SK-N-SH (cell line): ENCODE measurements around the gene C11orf86. TPM values are rescaled to one million over a fixed set of nuclear protein-coding genes. Genes with fewer than 3 reads are reported as not detected.

Source experiments
- CTCF ChIA-PET: fragments of 300-600, 350-600 bp; formaldehyde crosslinking; extraction: SDS; loops from one replicate; lab custom pipeline; 2021; lab: Yijun Ruan, JAX
- POLR2A ChIA-PET: fragments of 350-600 bp; sonication (Branson Sonifier 250); formaldehyde crosslinking; extraction: SDS; loops from one replicate; lab custom pipeline; 2020; ENCODE audit warnings: antibody characterized with exemption, inconsistent platforms; lab: Yijun Ruan, JAX
- DNase-seq: peaks from one replicate; pipeline ENCODE4 v3.0.0; 2012
- H2AFZ ChIP-seq: fragments of 200-600 bp; sonication (generic); 2 replicates; pipeline ENCODE4 v1.8.1; 2016; ENCODE audit warnings: antibody characterized with exemption, mild to moderate bottlenecking, low read depth
- H3F3A ChIP-seq: fragments of 200-600 bp; sonication (generic); replicated peaks from 2 replicates; pipeline ENCODE3; 2016; ENCODE audit warnings: antibody characterized with exemption, mild to moderate bottlenecking; ENCODE audit not compliant: insufficient read depth
- H3K27ac ChIP-seq, 2 experiments: fragments of 200-500 bp in 1 of 2; fragments of 200-600 bp in 1 of 2; sonication (Bioruptor generic) in 1 of 2; sonication (generic), shearing (Covaris generic) in 1 of 2; 2 replicates each; pipeline versions ENCODE4 v1.5.1 to v1.6.1; 2014 to 2016; ENCODE audit warnings: low read depth in 2 of 2, inconsistent platforms in 1 of 2, low read length in 1 of 2, mild to moderate bottlenecking in 1 of 2, mixed read lengths in 1 of 2
- H3K27me3 ChIP-seq: fragments of 200-600 bp; sonication (generic), shearing (Covaris generic); 2 replicates; pipeline ENCODE4 v1.6.1; 2016; ENCODE audit warnings: mixed run types; ENCODE audit not compliant: insufficient read depth
- H3K36me3 ChIP-seq, 2 experiments: fragments of 200-500 bp in 1 of 2; fragments of 200-600 bp in 1 of 2; sonication (Bioruptor generic) in 1 of 2; sonication (generic) in 1 of 2; replicated peaks in 1 of 2; 2 replicates each; pipeline versions ENCODE3 to v1.5.1; 2014 to 2016; ENCODE audit warnings: low read length in 1 of 2, mild to moderate bottlenecking in 1 of 2; ENCODE audit not compliant: insufficient read depth in 2 of 2, control insufficient read depth in 1 of 2
- H3K4me1 ChIP-seq, 2 experiments: fragments of 200-500 bp in 1 of 2; fragments of 200-600 bp in 1 of 2; sonication (Bioruptor generic) in 1 of 2; sonication (generic), shearing (Covaris generic) in 1 of 2; 2 replicates each; pipeline versions ENCODE4 v1.5.1 to v1.6.1; 2014 to 2016; ENCODE audit warnings: low read depth in 1 of 2, low read length in 1 of 2, mixed run types in 1 of 2; ENCODE audit not compliant: insufficient read depth in 2 of 2, control insufficient read depth in 1 of 2
- H3K4me2 ChIP-seq: fragments of 200-600 bp; sonication (generic), shearing (Covaris generic); 2 replicates; pipeline ENCODE4 v1.6.1; 2017; ENCODE audit warnings: mixed run types
- H3K4me3 ChIP-seq, 2 experiments: fragments of 200-500 bp in 1 of 2; fragments of 200-600 bp in 1 of 2; sonication (Bioruptor generic) in 1 of 2; sonication (generic), shearing (Covaris generic) in 1 of 2; 2 replicates each; pipeline versions ENCODE4 v1.5.1 to v1.8.1; 2014 to 2016; ENCODE audit warnings: low read depth in 2 of 2, inconsistent platforms in 1 of 2, low read length in 1 of 2, mild to moderate bottlenecking in 1 of 2, mixed read lengths in 1 of 2, moderate library complexity in 1 of 2
- H3K79me2 ChIP-seq: fragments of 200-600 bp; sonication (generic); 2 replicates; pipeline ENCODE4 v1.8.1; 2017; ENCODE audit warnings: mild to moderate bottlenecking; ENCODE audit not compliant: insufficient read depth
- H3K9ac ChIP-seq: fragments of 200-600 bp; sonication (generic); 2 replicates; pipeline ENCODE4 v1.6.1; 2017; ENCODE audit warnings: mixed run types
- H3K9me2 ChIP-seq: fragments of 200-600 bp; sonication (generic); 2 replicates; pipeline ENCODE4 v1.6.1; 2017; ENCODE audit warnings: mixed run types
- H3K9me3 ChIP-seq: fragments of 200-600 bp; sonication (generic); 2 replicates; pipeline ENCODE4 v1.6.1; 2017; ENCODE audit warnings: mixed run types, mild to moderate bottlenecking, moderate library complexity
- H4K20me1 ChIP-seq: fragments of 200-600 bp; sonication (generic); 2 replicates; pipeline ENCODE4 v1.6.1; 2017; ENCODE audit warnings: mild to moderate bottlenecking, mixed run types; ENCODE audit not compliant: insufficient read depth
- CHD2 ChIP-seq: fragments of 150-350 bp; IDR thresholded peaks from 2 replicates; pipeline ENCODE4 v1.6.1; 2018; ENCODE audit warnings: low read length; ENCODE audit not compliant: partially characterized antibody
- EP300 ChIP-seq, 2 experiments: IDR thresholded peaks; 2 replicates each; pipeline versions ENCODE4 v1.4.0 to v1.6.1; 2012; ENCODE audit warnings: borderline replicate concordance in 1 of 2, low read depth in 1 of 2, low read length in 1 of 2
- GABPA ChIP-seq: IDR thresholded peaks from 2 replicates; pipeline ENCODE4 v1.4.0; 2012; ENCODE audit warnings: low read depth, mild to moderate bottlenecking
- GATA2 ChIP-seq: sonication (generic); formaldehyde crosslinking; IDR thresholded peaks from 2 replicates; pipeline ENCODE4 v1.5.0; 2020; ENCODE audit warnings: mild to moderate bottlenecking, missing genetic modification reagents
- MXI1 ChIP-seq: IDR thresholded peaks from 2 replicates; pipeline ENCODE4 v1.6.1; 2012; ENCODE audit warnings: mild to moderate bottlenecking, low read depth, low read length, improper control_type of control experiment
- NFIC ChIP-seq: IDR thresholded peaks from 2 replicates; pipeline ENCODE4 v1.4.0; 2012; ENCODE audit warnings: borderline replicate concordance
- POLR2AphosphoS5 ChIP-seq: IDR thresholded peaks from 2 replicates; pipeline ENCODE4 v1.6.1; 2012; ENCODE audit warnings: low read depth, low read length
- RAD21 ChIP-seq: IDR thresholded peaks from 2 replicates; pipeline ENCODE4 v1.6.1; 2012; ENCODE audit warnings: mild to moderate bottlenecking, low read length
- RCOR1 ChIP-seq: fragments of 150-350 bp; IDR thresholded peaks from 2 replicates; pipeline ENCODE4 v1.6.1; 2017; ENCODE audit warnings: antibody characterized with exemption, low read length
- TAF1 ChIP-seq: IDR thresholded peaks from 2 replicates; pipeline ENCODE4 v1.6.1; 2012; ENCODE audit warnings: low read depth, mild to moderate bottlenecking, low read length, moderate library complexity, borderline replicate concordance
- YY1 ChIP-seq: IDR thresholded peaks from 2 replicates; pipeline ENCODE4 v1.4.0; 2012; ENCODE audit warnings: low read depth, mild to moderate bottlenecking
- WGBS: methylation state at CpG from one replicate; pipeline ENCODE4 v1.1.6; 2017; ENCODE audit warnings: low lambda C conversion rate; 5-methylcytosine and 5-hydroxymethylcytosine counted together
- polyA plus RNA-seq, 3 experiments: library from polyadenylated mRNA; depleted of rRNA; stranded (reverse); fragments of >200 nt; gene quantifications; 2 replicates each; pipeline ENCODE4 v1.2.3, GENCODE V29; 2012
- TF ChIP-seq, protein P1 (sequence below): fragments of 150-350 bp; IDR thresholded peaks from 2 replicates; pipeline ENCODE4 v1.6.1; 2016; ENCODE audit warnings: mild to moderate bottlenecking, low read depth, low read length
- TF ChIP-seq, protein P2 (sequence below): IDR thresholded peaks from 2 replicates; pipeline ENCODE4 v1.4.0; 2012; ENCODE audit warnings: low read depth, borderline replicate concordance
- TF ChIP-seq, protein P3 (sequence below): fragments of 200-600 bp; sonication (generic); IDR thresholded peaks from 2 replicates; pipeline ENCODE4 v1.6.1; 2017; ENCODE audit warnings: antibody characterized with exemption, mild to moderate bottlenecking, moderate library complexity
- TF ChIP-seq, protein P4 (sequence below): fragments of 150-350 bp; IDR thresholded peaks from 2 replicates; pipeline ENCODE4 v1.6.1; 2017; ENCODE audit warnings: antibody characterized with exemption, low read length, low read depth, borderline replicate concordance

Gene C11orf86
- polyA plus RNA-seq, 1 of the 3 experiments (the other 2 are of a cell fraction), result 0.08 TPM

DNA sequence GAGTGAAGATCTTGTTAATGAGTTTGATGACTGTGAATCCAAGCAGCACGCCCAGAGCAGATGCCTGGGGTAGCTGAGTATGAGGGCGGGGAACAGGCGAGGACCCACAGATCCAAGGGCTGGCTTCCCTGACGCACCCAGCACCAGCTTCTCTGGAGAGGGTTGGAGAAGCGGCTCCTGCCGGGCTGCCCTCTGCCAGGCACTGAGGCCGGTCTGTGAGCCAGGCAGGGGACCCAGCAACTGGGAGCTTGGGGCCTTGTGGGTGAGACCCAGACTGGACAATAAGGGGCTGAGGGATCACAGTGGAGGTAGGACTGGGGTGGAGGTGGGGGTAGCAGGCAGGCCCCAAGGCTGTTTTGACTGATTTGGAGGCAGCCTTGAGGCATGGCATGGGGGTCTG lies 39.2 kb downstream of the C11orf86 start:
- Histone ChIP-seq H3K4me1 (peaks cover 0 to 3% of the 10 kb centered on the region in 2 experiments; a peak in 1 of 4 replicates), H3K27me3 (no peaks in the 10 kb centered on the region), H3K27ac (no peak overlapping the region), H3K4me2 (no peak overlapping the region), H3K9ac (no peak overlapping the region), H3K9me2 (no peaks in the 10 kb centered on the region), H3K36me3 (no peaks in the 10 kb centered on the region), H3K9me3 (no peaks in the 10 kb centered on the region), H4K20me1 (no peaks in the 10 kb centered on the region), H3K79me2 (no peaks in the 10 kb centered on the region), H3F3A (no peaks in the 10 kb centered on the region), H3K4me3 (no peak overlapping the region), H2AFZ (no peak overlapping the region)
- POLR2A ChIA-PET, result no interaction called here
- no peak for DNase-seq
- TF ChIP-seq MXI1, result no peak
- TF ChIP-seq, protein P1, sequence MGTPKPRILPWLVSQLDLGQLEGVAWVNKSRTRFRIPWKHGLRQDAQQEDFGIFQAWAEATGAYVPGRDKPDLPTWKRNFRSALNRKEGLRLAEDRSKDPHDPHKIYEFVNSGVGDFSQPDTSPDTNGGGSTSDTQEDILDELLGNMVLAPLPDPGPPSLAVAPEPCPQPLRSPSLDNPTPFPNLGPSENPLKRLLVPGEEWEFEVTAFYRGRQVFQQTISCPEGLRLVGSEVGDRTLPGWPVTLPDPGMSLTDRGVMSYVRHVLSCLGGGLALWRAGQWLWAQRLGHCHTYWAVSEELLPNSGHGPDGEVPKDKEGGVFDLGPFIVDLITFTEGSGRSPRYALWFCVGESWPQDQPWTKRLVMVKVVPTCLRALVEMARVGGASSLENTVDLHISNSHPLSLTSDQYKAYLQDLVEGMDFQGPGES, result no peak
- no peak for TF ChIP-seq POLR2AphosphoS5
- TF ChIP-seq RCOR1, result no peak
- TF ChIP-seq TAF1, result no peak
- TF ChIP-seq, protein P2, sequence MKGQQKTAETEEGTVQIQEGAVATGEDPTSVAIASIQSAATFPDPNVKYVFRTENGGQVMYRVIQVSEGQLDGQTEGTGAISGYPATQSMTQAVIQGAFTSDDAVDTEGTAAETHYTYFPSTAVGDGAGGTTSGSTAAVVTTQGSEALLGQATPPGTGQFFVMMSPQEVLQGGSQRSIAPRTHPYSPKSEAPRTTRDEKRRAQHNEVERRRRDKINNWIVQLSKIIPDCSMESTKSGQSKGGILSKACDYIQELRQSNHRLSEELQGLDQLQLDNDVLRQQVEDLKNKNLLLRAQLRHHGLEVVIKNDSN, result no peak
- TF ChIP-seq GABPA, result no peak
- no peak for TF ChIP-seq EP300 (IDR thresholded peaks at IDR 0.05; ENCODE audit: borderline replicate concordance in 1 of 2, low read depth in 1 of 2, low read length in 1 of 2)
- TF ChIP-seq GATA2 (CRISPR knock-in tag), result no peak
- no peak for TF ChIP-seq NFIC
- TF ChIP-seq, protein P3, sequence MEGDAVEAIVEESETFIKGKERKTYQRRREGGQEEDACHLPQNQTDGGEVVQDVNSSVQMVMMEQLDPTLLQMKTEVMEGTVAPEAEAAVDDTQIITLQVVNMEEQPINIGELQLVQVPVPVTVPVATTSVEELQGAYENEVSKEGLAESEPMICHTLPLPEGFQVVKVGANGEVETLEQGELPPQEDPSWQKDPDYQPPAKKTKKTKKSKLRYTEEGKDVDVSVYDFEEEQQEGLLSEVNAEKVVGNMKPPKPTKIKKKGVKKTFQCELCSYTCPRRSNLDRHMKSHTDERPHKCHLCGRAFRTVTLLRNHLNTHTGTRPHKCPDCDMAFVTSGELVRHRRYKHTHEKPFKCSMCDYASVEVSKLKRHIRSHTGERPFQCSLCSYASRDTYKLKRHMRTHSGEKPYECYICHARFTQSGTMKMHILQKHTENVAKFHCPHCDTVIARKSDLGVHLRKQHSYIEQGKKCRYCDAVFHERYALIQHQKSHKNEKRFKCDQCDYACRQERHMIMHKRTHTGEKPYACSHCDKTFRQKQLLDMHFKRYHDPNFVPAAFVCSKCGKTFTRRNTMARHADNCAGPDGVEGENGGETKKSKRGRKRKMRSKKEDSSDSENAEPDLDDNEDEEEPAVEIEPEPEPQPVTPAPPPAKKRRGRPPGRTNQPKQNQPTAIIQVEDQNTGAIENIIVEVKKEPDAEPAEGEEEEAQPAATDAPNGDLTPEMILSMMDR, result no peak
- TF ChIP-seq, protein P4, sequence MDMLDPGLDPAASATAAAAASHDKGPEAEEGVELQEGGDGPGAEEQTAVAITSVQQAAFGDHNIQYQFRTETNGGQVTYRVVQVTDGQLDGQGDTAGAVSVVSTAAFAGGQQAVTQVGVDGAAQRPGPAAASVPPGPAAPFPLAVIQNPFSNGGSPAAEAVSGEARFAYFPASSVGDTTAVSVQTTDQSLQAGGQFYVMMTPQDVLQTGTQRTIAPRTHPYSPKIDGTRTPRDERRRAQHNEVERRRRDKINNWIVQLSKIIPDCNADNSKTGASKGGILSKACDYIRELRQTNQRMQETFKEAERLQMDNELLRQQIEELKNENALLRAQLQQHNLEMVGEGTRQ, result no peak
- TF ChIP-seq YY1, result no peak
- TF ChIP-seq CHD2, result no peak
- no peak for TF ChIP-seq RAD21
- WGBS, result 94% methylated on average over 3 of the region's 7 CpGs
- CTCF ChIA-PET, result interaction anchor here (1.1 to 1.5 kb wide), 3 partner anchors 15 to 131 kb away, joined by 3 to 4 read pairs (median 3); no protein-coding TSS in a partner anchor
